HG03460 (cell line): ENCODE results near the gene CDHR1.
A peak's percentile ranks its signal among the peaks of the same experiment; 100 is the strongest.
"Not testable (repeated sequence)": the region's sequence is repeated elsewhere in the genome, so short reads cannot be mapped to it uniquely, and the experiment has no call there.

Experiments used
- ATAC-seq: cut with Tn5 transposase; IDR thresholded peaks from one replicate; pipeline ENCODE4 v1.9.1; 2021; ENCODE audit not compliant: unreplicated experiment

CDHR1 gene

GRCh38 chr10:84194424-84195043 lies at the start of gene CDHR1:
Gene CDHR1 (plus strand): TSS chr10:84194537. CDS start chr10:84194761, 224 bp downstream.
- peak; percentile 74 for ATAC-seq

GRCh38 chr10:84147347-84147746 lies 47.0 kb upstream of the CDHR1 start:
- no peak for ATAC-seq

- ATAC-seq: peak; percentile 75
These were observed 46.2 kb upstream of the CDHR1 start for GRCh38 chr10:84148006-84148597.

GRCh38 chr10:84149854-84150253 lies 44.5 kb upstream of the CDHR1 start:
- no peak for ATAC-seq

- no peak for ATAC-seq
These were observed 41.6 kb upstream of the CDHR1 start for GRCh38 chr10:84152769-84153168.

GRCh38 chr10:84155521-84155920 lies 38.8 kb upstream of the CDHR1 start:
- no peak for ATAC-seq

- ATAC-seq: no peak
These were observed 38.3 kb upstream of the CDHR1 start for GRCh38 chr10:84156009-84156408.

- peak; percentile 56 for ATAC-seq
These were observed 37.6 kb upstream of the CDHR1 start for GRCh38 chr10:84156768-84157167.

- no peak for ATAC-seq
These were observed 36.3 kb upstream of the CDHR1 start for GRCh38 chr10:84158061-84158460.

- ATAC-seq: no peak
These were observed 35.8 kb upstream of the CDHR1 start for GRCh38 chr10:84158550-84158949.

GRCh38 chr10:84159076-84159685 lies 35.2 kb upstream of the CDHR1 start:
- ATAC-seq: no peak

- ATAC-seq: no peak
These were observed 33.5 kb upstream of the CDHR1 start for GRCh38 chr10:84160663-84161362.

- ATAC-seq: no peak
These were observed 30.3 kb upstream of the CDHR1 start for GRCh38 chr10:84163996-84164395.

GRCh38 chr10:84164442-84164841 lies 29.9 kb upstream of the CDHR1 start:
- ATAC-seq: no peak

- peak; percentile 42 for ATAC-seq
These were observed 27.6 kb upstream of the CDHR1 start for GRCh38 chr10:84166620-84167288.

GRCh38 chr10:84167289-84167653 lies 27.1 kb upstream of the CDHR1 start:
- ATAC-seq: peak; percentile 26

GRCh38 chr10:84168382-84168781 lies 26.0 kb upstream of the CDHR1 start:
- ATAC-seq: not testable (repeated sequence)

- not testable (repeated sequence) for ATAC-seq
These were observed 23.1 kb upstream of the CDHR1 start for GRCh38 chr10:84171237-84171636.

- ATAC-seq: peak; percentile 18
These were observed 22.5 kb upstream of the CDHR1 start for GRCh38 chr10:84171700-84172466.

GRCh38 chr10:84172467-84173356 lies 21.6 kb upstream of the CDHR1 start:
- peak; percentile 47 for ATAC-seq
